MM.1S (cell line): ENCODE measurements around the gene HIF1AN.

Experiments used
- EZH2 ChIP-seq: fragments of 300-600 bp; sonication (generic); optimal IDR thresholded peaks from 2 replicates; pipeline ENCODE3; 2017; ENCODE audit warnings: low read depth, mild to moderate bottlenecking, antibody characterized with exemption, low read length, mixed read lengths
- TF ChIP-seq, protein P1 (sequence below): fragments of 300-600 bp; sonication (generic); IDR thresholded peaks from 2 replicates; pipeline ENCODE4 v1.5.1; 2016; ENCODE audit warnings: antibody characterized with exemption, low read length, mixed read lengths

DNA sequence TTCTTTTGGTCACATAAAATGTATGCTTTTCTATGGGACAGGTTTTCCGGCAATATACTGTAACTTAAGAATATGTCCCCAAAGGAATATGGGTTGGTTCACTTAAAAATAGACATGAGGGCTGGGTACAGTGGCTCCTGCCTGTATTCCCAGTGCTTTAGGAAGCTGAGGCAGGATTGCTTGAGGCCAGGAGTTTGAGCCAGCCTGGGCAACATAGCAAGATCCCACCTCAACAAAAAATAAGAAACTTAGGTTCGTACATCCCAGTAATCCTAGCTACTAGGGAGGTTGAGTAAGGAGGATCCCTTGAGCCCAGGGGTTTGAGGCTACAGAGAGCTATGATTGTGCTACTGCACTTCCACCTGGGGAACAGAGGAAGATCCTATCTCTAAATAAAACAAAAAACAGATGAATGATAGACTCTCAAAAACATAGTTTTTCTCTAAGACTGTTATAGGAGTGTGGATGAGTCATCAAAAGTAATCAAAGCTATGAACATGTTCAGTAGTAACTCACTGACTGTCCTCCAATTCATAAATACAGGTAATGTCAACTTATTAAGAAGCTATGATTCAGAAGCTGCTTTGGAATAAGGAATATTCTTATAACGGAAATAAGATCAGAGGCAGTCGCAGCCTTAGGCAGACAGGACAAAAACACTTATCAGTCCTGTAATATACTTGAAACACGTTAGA, 13.5 kb upstream of the HIF1AN start:
- TF ChIP-seq, protein P1, sequence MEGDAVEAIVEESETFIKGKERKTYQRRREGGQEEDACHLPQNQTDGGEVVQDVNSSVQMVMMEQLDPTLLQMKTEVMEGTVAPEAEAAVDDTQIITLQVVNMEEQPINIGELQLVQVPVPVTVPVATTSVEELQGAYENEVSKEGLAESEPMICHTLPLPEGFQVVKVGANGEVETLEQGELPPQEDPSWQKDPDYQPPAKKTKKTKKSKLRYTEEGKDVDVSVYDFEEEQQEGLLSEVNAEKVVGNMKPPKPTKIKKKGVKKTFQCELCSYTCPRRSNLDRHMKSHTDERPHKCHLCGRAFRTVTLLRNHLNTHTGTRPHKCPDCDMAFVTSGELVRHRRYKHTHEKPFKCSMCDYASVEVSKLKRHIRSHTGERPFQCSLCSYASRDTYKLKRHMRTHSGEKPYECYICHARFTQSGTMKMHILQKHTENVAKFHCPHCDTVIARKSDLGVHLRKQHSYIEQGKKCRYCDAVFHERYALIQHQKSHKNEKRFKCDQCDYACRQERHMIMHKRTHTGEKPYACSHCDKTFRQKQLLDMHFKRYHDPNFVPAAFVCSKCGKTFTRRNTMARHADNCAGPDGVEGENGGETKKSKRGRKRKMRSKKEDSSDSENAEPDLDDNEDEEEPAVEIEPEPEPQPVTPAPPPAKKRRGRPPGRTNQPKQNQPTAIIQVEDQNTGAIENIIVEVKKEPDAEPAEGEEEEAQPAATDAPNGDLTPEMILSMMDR, result no peak
- no peak for TF ChIP-seq EZH2
